ENCODE results near the gene LILRB3.
"Not testable (repeated sequence)": the region's sequence is repeated elsewhere in the genome, so short reads cannot be mapped to it uniquely, and the experiment has no call there.

The LILRB3 gene

GRCh38 chr19:54222474-54223276 lies at the start of gene LILRB3:
Gene LILRB3 (minus strand): TSS chr19:54223007. CDS start chr19:54222976, 31 bp downstream.
- not testable (repeated sequence) for DNase-seq

GRCh38 chr19:54272181-54272580 lies 49.4 kb upstream of the LILRB3 start:
- DNase-seq = not testable (repeated sequence)

GRCh38 chr19:54271587-54271986 lies 48.8 kb upstream of the LILRB3 start:
- not testable (repeated sequence) for DNase-seq

GRCh38 chr19:54271106-54271505 lies 48.3 kb upstream of the LILRB3 start:
- no peak for DNase-seq

- no peak for DNase-seq
Measured at GRCh38 chr19:54268936-54269335, 46.1 kb upstream of the LILRB3 start.

GRCh38 chr19:54266133-54266532 lies 43.3 kb upstream of the LILRB3 start:
- DNase-seq = peak; percentile 69

- DNase-seq = no peak
Measured at GRCh38 chr19:54262470-54262869, 39.7 kb upstream of the LILRB3 start.

- no peak for DNase-seq
Measured at GRCh38 chr19:54262066-54262465, 39.3 kb upstream of the LILRB3 start.

GRCh38 chr19:54257116-54257480 lies 34.3 kb upstream of the LILRB3 start, which contains the start of gene LILRB5:
Gene LILRB5 (minus strand): TSS chr19:54257273. CDS start chr19:54257193, 80 bp downstream.
- DNase-seq = no peak

GRCh38 chr19:54256250-54257115 lies 33.7 kb upstream of the LILRB3 start:
- no peak for DNase-seq

GRCh38 chr19:54255105-54255775 lies 32.4 kb upstream of the LILRB3 start:
- DNase-seq = no peak

- DNase-seq = no peak
Measured at GRCh38 chr19:54254195-54254906, 31.5 kb upstream of the LILRB3 start.

- no peak for DNase-seq
Measured at GRCh38 chr19:54253331-54254194, 30.8 kb upstream of the LILRB3 start.

- DNase-seq = no peak
Measured at GRCh38 chr19:54252845-54253244, 30.0 kb upstream of the LILRB3 start.

- no peak for DNase-seq
Measured at GRCh38 chr19:54252243-54252642, 29.4 kb upstream of the LILRB3 start.

GRCh38 chr19:54248016-54248601 lies 25.3 kb upstream of the LILRB3 start:
- DNase-seq = no peak

- no peak for DNase-seq
Measured at GRCh38 chr19:54247106-54247930, 24.5 kb upstream of the LILRB3 start.

- no peak for DNase-seq
Measured at GRCh38 chr19:54245936-54246335, 23.1 kb upstream of the LILRB3 start.

GRCh38 chr19:54243809-54244208 lies 21.0 kb upstream of the LILRB3 start:
- DNase-seq = not testable (repeated sequence)

- DNase-seq = not testable (repeated sequence)
Measured at GRCh38 chr19:54242646-54243045, 19.8 kb upstream of the LILRB3 start, which contains the start of gene LILRA6. Gene LILRA6 (minus strand): TSS chr19:54242790.

All from activated CD8-positive, alpha-beta memory T cell treated with anti-CD3 and anti-CD28 coated beads, Interleukin-2, amount 50 U/mL, for 4 hours (primary cell).